Vagina (tissue), 2 donors: Measurements from ENCODE around the gene RPAP3. TPM values are rescaled to one million over a fixed set of nuclear protein-coding genes. Genes with fewer than 3 reads are reported as not detected.
A peak's percentile ranks its signal among the peaks of the same experiment; 100 is the strongest.

Experiments used
- DNase-seq, 2 donors: peaks; one replicate each; pipeline ENCODE4 v3.0.0-alpha.2; 2017; ENCODE audit errors: extremely low spot score in 2 of 2
- H3K27ac ChIP-seq: fragments of 200-600 bp; sonication (generic); one replicate; pipeline ENCODE4 v1.5.1; 2019
- H3K27me3 ChIP-seq: fragments of 200-600 bp; sonication (generic); one replicate; pipeline ENCODE4 v1.5.1; 2019
- H3K36me3 ChIP-seq, 2 donors: fragments of 200-600 bp; sonication (generic); one replicate each; pipeline ENCODE4 v1.5.1; 2017 to 2019
- H3K4me1 ChIP-seq: fragments of 200-600 bp; sonication (generic); one replicate; pipeline ENCODE4 v1.5.1; 2019
- H3K4me3 ChIP-seq, 2 donors: fragments of 200-600 bp; sonication (generic); 1 replicate in 1 of 2; 2 replicates in 1 of 2; pipeline ENCODE4 v1.5.1; 2016 to 2019
- H3K9me3 ChIP-seq: fragments of 200-600 bp; sonication (generic); one replicate; pipeline ENCODE4 v1.5.1; 2019
- POLR2A ChIP-seq, 2 donors: fragments of 450-650 bp; IDR thresholded peaks; one replicate each; pipeline ENCODE4 v1.6.1; 2017; ENCODE audit warnings: antibody characterized with exemption in 2 of 2, mild to moderate bottlenecking in 2 of 2, moderate library complexity in 2 of 2
- POLR2AphosphoS5 ChIP-seq, 2 donors: sonication (generic); formaldehyde crosslinking; IDR thresholded peaks; one replicate each; pipeline ENCODE4 v1.9.0; 2017; ENCODE audit warnings: antibody characterized with exemption in 2 of 2, mild to moderate bottlenecking in 2 of 2, low read depth in 1 of 2; ENCODE audit not compliant: insufficient read depth in 1 of 2
- intact Hi-C: fragments of 100-400 bp; cut with DNase I; formaldehyde crosslinking; loops from one replicate; pipeline ENCODE4 v1.15.1; 2023
- total RNA-seq: library from RNA; depleted of rRNA; stranded (reverse); fragments of >200 nt; gene quantifications from one replicate; pipeline ENCODE4 v1.2.3, GENCODE V29; 2016
- TF ChIP-seq, protein P1 (sequence below), 3 experiments: fragments of 450-650 bp in 2 of 3; fragments of 200-600 bp in 1 of 3; sonication (generic) in 1 of 3; IDR thresholded peaks; one replicate each; pipeline ENCODE4 v1.5.1; 2017 to 2019; ENCODE audit warnings: antibody characterized with exemption in 3 of 3, mild to moderate bottlenecking in 2 of 3, moderate library complexity in 2 of 3

The RPAP3 gene
- total RNA-seq, 1 donor from 2014 or later, result 19.2 TPM

DNA sequence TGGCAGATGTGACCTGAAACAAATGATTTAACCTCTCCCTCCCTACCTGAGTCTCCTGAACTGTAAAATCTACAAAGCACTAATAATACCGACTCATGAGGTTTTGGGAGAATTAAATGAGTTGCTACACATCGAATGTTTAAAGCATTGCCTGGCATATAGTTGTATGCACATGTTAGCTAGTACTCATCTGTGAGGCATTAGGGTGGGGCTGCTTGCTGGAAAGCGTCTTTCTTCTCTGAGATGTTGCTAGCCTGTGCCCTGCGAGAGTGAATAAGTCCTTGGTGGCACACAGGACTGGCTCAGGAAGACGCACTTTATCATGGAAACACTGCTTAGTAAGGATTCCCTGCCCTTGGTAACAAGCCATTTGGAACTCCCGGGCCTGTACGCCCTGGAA lies 46.7 kb upstream of the RPAP3 start:
- H3K4me1 ChIP-seq, result peaks cover 59% of the 10 kb centered on the region

DNA sequence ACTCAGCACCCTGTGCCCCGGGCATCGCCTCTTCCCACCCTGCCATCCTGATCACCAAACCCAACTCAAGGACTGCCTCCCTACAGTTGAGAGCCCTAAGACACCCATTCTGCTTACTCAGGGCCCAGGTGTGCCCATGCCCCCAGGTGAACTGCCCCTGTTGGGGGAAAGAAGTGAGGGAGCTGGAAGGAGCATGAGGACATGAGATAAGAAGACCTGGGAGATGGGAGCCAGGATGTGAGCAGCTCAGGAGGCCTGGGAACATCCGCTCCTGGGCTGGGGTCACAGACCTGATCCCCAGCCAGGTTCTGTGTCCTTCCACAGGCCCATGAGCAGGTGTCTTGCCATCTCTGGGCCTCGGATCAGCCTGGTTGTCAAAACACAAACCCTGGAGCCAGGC lies 46.3 kb upstream of the RPAP3 start:
- Histone ChIP-seq H3K4me1 (peaks cover 55% of the 10 kb centered on the region), H3K36me3 (peaks cover 0 to 8% of the 10 kb centered on the region in 2 donors), H3K9me3 (no peaks in the 10 kb centered on the region), H3K4me3 (no peak overlapping the region), H3K27me3 (no peaks in the 10 kb centered on the region), H3K27ac (peak overlapping the region; percentile 66)
- no peak for DNase-seq
- TF ChIP-seq POLR2A (IDR thresholded peaks at IDR 0.05), result no peak
- intact Hi-C loops, result no loop called here

More for the DNA sequence above, 46.7 kb upstream of the RPAP3 start:
- Histone ChIP-seq H3K27ac (peak overlapping the region; percentile 66), H3K4me3 (no peak overlapping the region), H3K27me3 (no peaks in the 10 kb centered on the region), H3K36me3 (peaks cover 0 to 8% of the 10 kb centered on the region in 2 donors), H3K9me3 (no peaks in the 10 kb centered on the region)
- intact Hi-C loops, result no loop called here
- no peak for DNase-seq
- TF ChIP-seq, protein P1, sequence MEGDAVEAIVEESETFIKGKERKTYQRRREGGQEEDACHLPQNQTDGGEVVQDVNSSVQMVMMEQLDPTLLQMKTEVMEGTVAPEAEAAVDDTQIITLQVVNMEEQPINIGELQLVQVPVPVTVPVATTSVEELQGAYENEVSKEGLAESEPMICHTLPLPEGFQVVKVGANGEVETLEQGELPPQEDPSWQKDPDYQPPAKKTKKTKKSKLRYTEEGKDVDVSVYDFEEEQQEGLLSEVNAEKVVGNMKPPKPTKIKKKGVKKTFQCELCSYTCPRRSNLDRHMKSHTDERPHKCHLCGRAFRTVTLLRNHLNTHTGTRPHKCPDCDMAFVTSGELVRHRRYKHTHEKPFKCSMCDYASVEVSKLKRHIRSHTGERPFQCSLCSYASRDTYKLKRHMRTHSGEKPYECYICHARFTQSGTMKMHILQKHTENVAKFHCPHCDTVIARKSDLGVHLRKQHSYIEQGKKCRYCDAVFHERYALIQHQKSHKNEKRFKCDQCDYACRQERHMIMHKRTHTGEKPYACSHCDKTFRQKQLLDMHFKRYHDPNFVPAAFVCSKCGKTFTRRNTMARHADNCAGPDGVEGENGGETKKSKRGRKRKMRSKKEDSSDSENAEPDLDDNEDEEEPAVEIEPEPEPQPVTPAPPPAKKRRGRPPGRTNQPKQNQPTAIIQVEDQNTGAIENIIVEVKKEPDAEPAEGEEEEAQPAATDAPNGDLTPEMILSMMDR (IDR thresholded peaks at IDR 0.05), result no peak
- TF ChIP-seq POLR2A (IDR thresholded peaks at IDR 0.05), result no peak
- peak in 1 of 2 donors; percentile 59 for TF ChIP-seq POLR2AphosphoS5 (IDR thresholded peaks at IDR 0.05; ENCODE audit: insufficient read depth in 1 of 2, low read depth in 1 of 2)

DNA sequence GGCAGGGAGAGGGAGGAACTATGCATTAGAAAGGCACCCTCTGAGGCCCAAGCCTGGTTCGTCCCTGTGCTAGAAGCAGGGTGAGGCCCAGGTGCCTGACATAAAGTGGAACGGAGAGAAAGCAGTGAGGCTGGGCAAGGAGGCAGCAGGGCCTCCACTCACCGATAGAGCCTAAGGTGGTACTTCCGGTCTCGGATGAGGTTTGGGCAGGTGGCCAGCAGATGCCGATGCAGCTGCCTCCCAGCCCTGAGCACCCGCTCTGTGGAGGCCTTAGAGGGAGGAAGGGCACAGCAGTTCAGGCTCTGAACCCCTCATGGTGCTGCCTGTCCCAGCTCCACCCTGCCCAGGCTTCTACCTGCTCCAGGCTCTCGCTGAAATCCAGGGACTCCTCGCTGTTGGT lies 45.7 kb upstream of the RPAP3 start:
- Histone ChIP-seq H3K36me3 (peaks cover 0 to 8% of the 10 kb centered on the region in 2 donors), H3K4me1 (peaks cover 53% of the 10 kb centered on the region), H3K9me3 (no peaks in the 10 kb centered on the region), H3K27ac (peak overlapping the region; percentile 66), H3K4me3 (no peak overlapping the region), H3K27me3 (no peaks in the 10 kb centered on the region)
- intact Hi-C loops, result no loop called here
- TF ChIP-seq POLR2A (IDR thresholded peaks at IDR 0.05) (no peak), POLR2AphosphoS5 (IDR thresholded peaks at IDR 0.05; ENCODE audit: insufficient read depth in 1 of 2, low read depth in 1 of 2) (no peak)
- TF ChIP-seq, protein P1 (IDR thresholded peaks at IDR 0.05), result no peak
- no peak for DNase-seq

DNA sequence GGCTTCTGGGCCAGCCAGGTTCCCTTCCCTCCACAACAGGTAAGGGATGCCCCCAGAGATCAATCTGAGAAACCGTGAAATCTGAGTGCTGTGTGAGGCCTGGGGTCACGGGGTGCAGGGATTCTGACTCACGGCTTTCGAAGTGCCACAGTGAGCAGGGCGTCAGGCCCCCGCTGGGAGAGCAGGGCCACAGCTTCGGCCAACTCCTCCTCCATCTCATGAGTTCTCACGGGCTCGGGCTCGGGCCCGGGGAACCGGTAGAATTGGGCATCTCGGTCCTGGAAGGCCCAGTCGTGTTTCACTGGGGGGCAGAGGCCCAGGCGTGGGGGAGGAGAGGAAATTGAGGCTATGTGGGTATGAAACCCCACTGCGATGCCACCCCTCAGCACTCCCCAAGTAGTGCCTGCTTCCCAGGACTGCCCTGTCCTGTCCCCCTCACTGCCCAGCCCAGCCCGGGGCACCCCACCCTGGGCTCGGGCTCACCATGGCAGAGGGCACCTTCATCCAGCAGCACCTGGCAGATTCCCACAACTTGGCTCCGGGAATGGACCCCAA lies 45.2 kb upstream of the RPAP3 start:
- intact Hi-C loops, result no loop called here
- Histone ChIP-seq H3K36me3 (peaks cover 0 to 8% of the 10 kb centered on the region in 2 donors), H3K27ac (peak overlapping the region; percentile 66), H3K27me3 (no peaks in the 10 kb centered on the region), H3K9me3 (no peaks in the 10 kb centered on the region), H3K4me3 (no peak overlapping the region), H3K4me1 (peaks cover 49% of the 10 kb centered on the region)
- TF ChIP-seq POLR2A (IDR thresholded peaks at IDR 0.05) (no peak), POLR2AphosphoS5 (IDR thresholded peaks at IDR 0.05; ENCODE audit: insufficient read depth in 1 of 2, low read depth in 1 of 2) (no peak)
- TF ChIP-seq, protein P1 (IDR thresholded peaks at IDR 0.05), result no peak
- DNase-seq, result no peak

DNA sequence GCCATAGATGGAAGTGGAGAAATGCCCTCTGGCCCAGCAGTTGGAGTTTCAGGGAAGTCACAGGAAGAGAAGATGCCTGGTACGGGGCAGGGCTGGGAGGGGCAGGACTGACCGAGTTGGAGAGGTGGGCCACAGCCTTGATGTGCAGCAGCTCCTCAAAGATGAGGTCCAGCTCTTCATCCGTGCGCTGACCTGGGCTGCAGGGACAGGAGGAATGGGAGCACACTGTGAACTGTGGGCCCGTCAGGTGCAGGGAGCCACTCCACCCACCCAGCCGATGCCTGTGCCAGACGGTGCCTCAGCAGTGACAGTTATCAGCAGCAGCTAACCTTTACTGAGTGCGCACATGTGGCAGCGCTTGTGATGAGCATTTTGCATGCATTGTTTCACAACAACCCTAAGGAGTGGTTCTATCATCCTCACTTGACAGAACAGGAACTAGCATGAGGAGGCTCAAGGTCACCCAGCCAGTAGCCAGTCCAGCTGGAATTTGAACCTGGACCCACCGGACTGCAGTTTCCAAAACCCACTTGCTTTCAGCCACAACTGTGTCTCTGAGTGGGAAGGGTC lies 44.5 kb upstream of the RPAP3 start:
- TF ChIP-seq POLR2A (IDR thresholded peaks at IDR 0.05) (no peak), POLR2AphosphoS5 (IDR thresholded peaks at IDR 0.05; ENCODE audit: insufficient read depth in 1 of 2, low read depth in 1 of 2) (no peak)
- TF ChIP-seq, protein P1 (IDR thresholded peaks at IDR 0.05), result no peak
- no peaks in the 10 kb centered on the region for H3K9me3 ChIP-seq

More for the DNA sequence above, 44.5 kb upstream of the RPAP3 start:
- Histone ChIP-seq H3K4me3 (no peak overlapping the region), H3K27ac (no peak overlapping the region), H3K27me3 (no peaks in the 10 kb centered on the region), H3K4me1 (peaks cover 42% of the 10 kb centered on the region), H3K36me3 (peaks cover 0 to 8% of the 10 kb centered on the region in 2 donors)
- intact Hi-C loops, result no loop called here
- no peak for DNase-seq
